H9 (cell line): ENCODE measurements around the gene SP5. TPM values are rescaled to one million over a fixed set of nuclear protein-coding genes. Genes with fewer than 3 reads are reported as not detected.

Experiments used
- DNase-seq: peaks from one replicate; pipeline ENCODE4 v3.0.0-alpha.2; 2017
- H2AFZ ChIP-seq: one replicate; pipeline ENCODE4 v1.6.1; 2013; ENCODE audit warnings: mild to moderate bottlenecking, low read length, control low read depth, moderate library complexity
- H2AK5ac ChIP-seq: 2 replicates; pipeline ENCODE4 v1.6.1; 2013; ENCODE audit warnings: low read length, control low read depth, mixed read lengths; ENCODE audit not compliant: insufficient read length
- H2BK120ac ChIP-seq: one replicate; pipeline ENCODE4 v1.6.1; 2013; ENCODE audit warnings: low read depth, mild to moderate bottlenecking, low read length, control low read depth, inconsistent platforms; ENCODE audit not compliant: poor library complexity, severe bottlenecking
- H2BK12ac ChIP-seq: 2 replicates; pipeline ENCODE4 v1.6.1; 2013; ENCODE audit warnings: low read length, control low read depth, mixed read lengths, low read depth; ENCODE audit not compliant: insufficient read length
- H2BK15ac ChIP-seq: 2 replicates; pipeline ENCODE4 v1.6.1; 2013; ENCODE audit warnings: low read depth, low read length, control low read depth
- H2BK20ac ChIP-seq: one replicate; pipeline ENCODE4 v1.6.1; 2013; ENCODE audit warnings: low read depth, mild to moderate bottlenecking, low read length, control low read depth, inconsistent platforms; ENCODE audit not compliant: poor library complexity, severe bottlenecking
- H2BK5ac ChIP-seq: 2 replicates; pipeline ENCODE4 v1.6.1; 2013; ENCODE audit warnings: low read length, control low read depth, mixed read lengths; ENCODE audit not compliant: insufficient read length
- H3K14ac ChIP-seq: 2 replicates; pipeline ENCODE4 v1.6.1; 2013; ENCODE audit warnings: low read length, control low read depth; ENCODE audit not compliant: insufficient read depth
- H3K18ac ChIP-seq: 2 replicates; pipeline ENCODE4 v1.6.1; 2013; ENCODE audit warnings: low read depth, mild to moderate bottlenecking, mixed read lengths, low read length, control low read depth; ENCODE audit not compliant: insufficient read length
- H3K23ac ChIP-seq: 2 replicates; pipeline ENCODE4 v1.6.1; 2013; ENCODE audit warnings: low read length, control low read depth, mixed read lengths, low read depth; ENCODE audit not compliant: insufficient read length
- H3K23me2 ChIP-seq: 2 replicates; pipeline ENCODE4 v1.6.1; 2013; ENCODE audit warnings: low read depth, mild to moderate bottlenecking, mixed read lengths, low read length, control low read depth; ENCODE audit not compliant: insufficient read length, poor library complexity, severe bottlenecking
- H3K27ac ChIP-seq: 2 replicates; pipeline ENCODE4 v1.5.1; 2013; ENCODE audit warnings: low read length, control low read depth, mixed read lengths, low read depth; ENCODE audit not compliant: insufficient read length
- H3K27me3 ChIP-seq: 2 replicates; pipeline ENCODE4 v1.6.1; 2013; ENCODE audit warnings: low read length, control low read depth, inconsistent platforms; ENCODE audit not compliant: insufficient read depth
- H3K4ac ChIP-seq: 2 replicates; pipeline ENCODE4 v1.6.1; 2013; ENCODE audit warnings: low read depth, mild to moderate bottlenecking, control low read depth, inconsistent platforms, low read length, moderate library complexity
- H3K4me1 ChIP-seq: 2 replicates; pipeline ENCODE4 v1.6.1; 2013; ENCODE audit warnings: low read length, control low read depth, inconsistent platforms; ENCODE audit not compliant: insufficient read depth
- H3K4me2 ChIP-seq: 2 replicates; pipeline ENCODE4 v1.6.1; 2013; ENCODE audit warnings: low read length, control low read depth, mixed read lengths; ENCODE audit not compliant: insufficient read length, insufficient read depth
- H3K56ac ChIP-seq: 2 replicates; pipeline ENCODE4 v1.6.1; 2013; ENCODE audit warnings: low read depth, mild to moderate bottlenecking, mixed read lengths, low read length, control low read depth; ENCODE audit not compliant: insufficient read length
- H3K79me1 ChIP-seq: 2 replicates; pipeline ENCODE4 v1.6.1; 2013; ENCODE audit warnings: low read depth, mild to moderate bottlenecking, moderate library complexity, low read length, control low read depth, inconsistent platforms; ENCODE audit not compliant: insufficient read depth, poor library complexity, severe bottlenecking
- H3K79me2 ChIP-seq: 2 replicates; pipeline ENCODE4 v1.6.1; 2013; ENCODE audit warnings: low read length, control low read depth, inconsistent platforms; ENCODE audit not compliant: insufficient read depth
- H3K9ac ChIP-seq: 2 replicates; pipeline ENCODE4 v1.6.1; 2013; ENCODE audit warnings: low read length, control low read depth, mixed read lengths; ENCODE audit not compliant: insufficient read length; ENCODE audit errors: extremely low read depth
- H3K9me3 ChIP-seq: one replicate; pipeline ENCODE4 v1.6.1; 2013; ENCODE audit warnings: low read depth, low read length, inconsistent platforms; ENCODE audit not compliant: control insufficient read depth
- H3T11ph ChIP-seq: one replicate; pipeline ENCODE4 v1.6.1; 2013; ENCODE audit warnings: mild to moderate bottlenecking, low read length, control low read depth, inconsistent platforms
- H4K20me1 ChIP-seq: one replicate; pipeline ENCODE4 v1.6.1; 2013; ENCODE audit not compliant: control insufficient read depth, insufficient read length, insufficient read depth
- H4K5ac ChIP-seq: 2 replicates; pipeline ENCODE4 v1.6.1; 2013; ENCODE audit warnings: low read depth, mild to moderate bottlenecking, mixed read lengths, low read length, control low read depth; ENCODE audit not compliant: insufficient read length
- H4K8ac ChIP-seq: replicated peaks from 2 replicates; pipeline ENCODE4 v1.6.1; 2013; ENCODE audit warnings: low read length, control low read depth, mixed read lengths, low read depth; ENCODE audit not compliant: insufficient read length
- H4K91ac ChIP-seq: 2 replicates; pipeline ENCODE4 v1.6.1; 2013; ENCODE audit warnings: low read depth, mild to moderate bottlenecking, moderate library complexity, mixed read lengths, low read length, control low read depth; ENCODE audit not compliant: insufficient read length
- H3K27ac Mint-ChIP-seq, 3 experiments: 2 replicates in 2 of 3; 3 replicates in 1 of 3; pipeline ENCODE4 v1.8.0; 2020 to 2021; ENCODE audit warnings: mixed read lengths in 3 of 3, mild to moderate bottlenecking in 1 of 3, moderate library complexity in 1 of 3
- H3K27me3 Mint-ChIP-seq: 2 replicates; pipeline ENCODE4 v1.8.0; 2021; ENCODE audit warnings: low read depth, mild to moderate bottlenecking, moderate library complexity, mixed read lengths
- H3K36me3 Mint-ChIP-seq, 3 experiments: 2 replicates in 2 of 3; 3 replicates in 1 of 3; pipeline ENCODE4 v1.8.0; 2020 to 2021; ENCODE audit warnings: low read depth in 3 of 3, mixed read lengths in 3 of 3; ENCODE audit not compliant: insufficient read depth in 1 of 3
- H3K4me1 Mint-ChIP-seq, 2 experiments: 2 replicates each; pipeline ENCODE4 v1.8.0; 2020; ENCODE audit warnings: mixed read lengths in 2 of 2
- H3K4me3 Mint-ChIP-seq, 2 experiments: 2 replicates in 1 of 2; 3 replicates in 1 of 2; pipeline ENCODE4 v1.8.0; 2020 to 2021; ENCODE audit warnings: mild to moderate bottlenecking in 2 of 2, mixed read lengths in 2 of 2, moderate library complexity in 1 of 2
- H3K9me3 Mint-ChIP-seq, 2 experiments: 2 replicates in 1 of 2; 3 replicates in 1 of 2; pipeline ENCODE4 v1.8.0; 2020; ENCODE audit warnings: mild to moderate bottlenecking in 2 of 2, mixed read lengths in 2 of 2, moderate library complexity in 1 of 2
- WGBS: extraction: QIAGEN DNeasy Blood & Tissue Kit; methylation state at CpG from one replicate; pipeline ENCODE4 v1.1.7; 2013; ENCODE audit warnings: missing lambda C conversion rate, low lambda C conversion rate, mixed read lengths; ENCODE audit not compliant: insufficient read length; ENCODE audit errors: extremely low coverage; 5-methylcytosine and 5-hydroxymethylcytosine counted together
- total RNA-seq: library from RNA; stranded (reverse); gene quantifications from 2 replicates; pipeline ENCODE4 v1.2.1, GENCODE V29; 2021
- TF ChIP-seq, protein P1 (sequence below): fragments of 200-600 bp; sonication (generic); conservative IDR thresholded peaks from 3 replicates; pipeline ENCODE4 v1.8.0; 2021; ENCODE audit warnings: antibody characterized with exemption, mild to moderate bottlenecking

Gene SP5
- total RNA-seq, 1 experiment from 2014 or later: 1.7 TPM

DNA sequence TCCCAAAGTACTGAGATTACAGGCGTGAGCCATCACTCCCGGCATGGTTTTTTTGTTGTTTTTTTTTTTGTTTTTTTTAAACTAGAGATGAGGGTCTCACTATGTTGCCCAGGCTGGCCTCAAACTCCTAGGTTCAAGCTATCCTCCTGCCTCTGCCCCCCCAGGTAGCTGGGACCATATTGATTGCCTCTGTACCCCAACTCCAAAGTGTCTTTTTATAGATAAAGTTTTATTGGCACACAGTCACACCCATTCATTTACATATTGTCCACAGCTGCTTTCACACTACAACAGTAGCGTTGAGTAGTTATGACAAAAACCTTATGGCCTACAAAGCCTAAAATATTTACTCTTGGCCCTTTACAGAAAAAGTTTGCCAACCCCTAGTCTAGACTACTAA, 45.2 kb upstream of the SP5 start:
- Mint-ChIP-seq H3K4me3 (no peak overlapping the region), H3K9me3 (no peaks in the 10 kb centered on the region), H3K4me1 (no peaks in the 10 kb centered on the region), H3K27ac (no peak overlapping the region), H3K36me3 (no peaks in the 10 kb centered on the region), H3K27me3 (no peaks in the 10 kb centered on the region)
- Histone ChIP-seq H2AK5ac (no peak overlapping the region), H3K9me3 (no peaks in the 10 kb centered on the region), H3K79me1 (no peaks in the 10 kb centered on the region), H4K8ac (no peak overlapping the region), H2BK120ac (no peak overlapping the region), H2BK15ac (no peak overlapping the region), H4K20me1 (no peaks in the 10 kb centered on the region), H2AFZ (no peak overlapping the region), H3K14ac (no peak overlapping the region), H3K27ac (no peak overlapping the region), H2BK20ac (no peak overlapping the region), H3K18ac (no peak overlapping the region), H3K4me1 (no peaks in the 10 kb centered on the region; the same call in 1 of the 2 replicates), H3K4ac (no peak overlapping the region), H3K4me2 (no peak overlapping the region), H2BK12ac (no peak overlapping the region), H2BK5ac (no peak overlapping the region), H3K23ac (no peak overlapping the region), H3K23me2 (no peaks in the 10 kb centered on the region), H3K9ac (no peak overlapping the region), H4K91ac (no peak overlapping the region), H3K27me3 (no peaks in the 10 kb centered on the region), H3K56ac (no peak overlapping the region), H4K5ac (no peak overlapping the region), H3T11ph (no peak overlapping the region), H3K79me2 (no peaks in the 10 kb centered on the region)
- no CpG with 5 or more reads among the region's 3 CpGs for WGBS
- DNase-seq: no peak
- TF ChIP-seq, protein P1, sequence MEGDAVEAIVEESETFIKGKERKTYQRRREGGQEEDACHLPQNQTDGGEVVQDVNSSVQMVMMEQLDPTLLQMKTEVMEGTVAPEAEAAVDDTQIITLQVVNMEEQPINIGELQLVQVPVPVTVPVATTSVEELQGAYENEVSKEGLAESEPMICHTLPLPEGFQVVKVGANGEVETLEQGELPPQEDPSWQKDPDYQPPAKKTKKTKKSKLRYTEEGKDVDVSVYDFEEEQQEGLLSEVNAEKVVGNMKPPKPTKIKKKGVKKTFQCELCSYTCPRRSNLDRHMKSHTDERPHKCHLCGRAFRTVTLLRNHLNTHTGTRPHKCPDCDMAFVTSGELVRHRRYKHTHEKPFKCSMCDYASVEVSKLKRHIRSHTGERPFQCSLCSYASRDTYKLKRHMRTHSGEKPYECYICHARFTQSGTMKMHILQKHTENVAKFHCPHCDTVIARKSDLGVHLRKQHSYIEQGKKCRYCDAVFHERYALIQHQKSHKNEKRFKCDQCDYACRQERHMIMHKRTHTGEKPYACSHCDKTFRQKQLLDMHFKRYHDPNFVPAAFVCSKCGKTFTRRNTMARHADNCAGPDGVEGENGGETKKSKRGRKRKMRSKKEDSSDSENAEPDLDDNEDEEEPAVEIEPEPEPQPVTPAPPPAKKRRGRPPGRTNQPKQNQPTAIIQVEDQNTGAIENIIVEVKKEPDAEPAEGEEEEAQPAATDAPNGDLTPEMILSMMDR: no peak
